GM18499 (cell line): ENCODE data around the gene USP32.

Experiments
- ATAC-seq: cut with Tn5 transposase; IDR thresholded peaks from one replicate; pipeline ENCODE4 v1.9.1; 2021; ENCODE audit warnings: moderate number of reproducible peaks; ENCODE audit not compliant: insufficient read depth, unreplicated experiment

USP32 gene

DNA sequence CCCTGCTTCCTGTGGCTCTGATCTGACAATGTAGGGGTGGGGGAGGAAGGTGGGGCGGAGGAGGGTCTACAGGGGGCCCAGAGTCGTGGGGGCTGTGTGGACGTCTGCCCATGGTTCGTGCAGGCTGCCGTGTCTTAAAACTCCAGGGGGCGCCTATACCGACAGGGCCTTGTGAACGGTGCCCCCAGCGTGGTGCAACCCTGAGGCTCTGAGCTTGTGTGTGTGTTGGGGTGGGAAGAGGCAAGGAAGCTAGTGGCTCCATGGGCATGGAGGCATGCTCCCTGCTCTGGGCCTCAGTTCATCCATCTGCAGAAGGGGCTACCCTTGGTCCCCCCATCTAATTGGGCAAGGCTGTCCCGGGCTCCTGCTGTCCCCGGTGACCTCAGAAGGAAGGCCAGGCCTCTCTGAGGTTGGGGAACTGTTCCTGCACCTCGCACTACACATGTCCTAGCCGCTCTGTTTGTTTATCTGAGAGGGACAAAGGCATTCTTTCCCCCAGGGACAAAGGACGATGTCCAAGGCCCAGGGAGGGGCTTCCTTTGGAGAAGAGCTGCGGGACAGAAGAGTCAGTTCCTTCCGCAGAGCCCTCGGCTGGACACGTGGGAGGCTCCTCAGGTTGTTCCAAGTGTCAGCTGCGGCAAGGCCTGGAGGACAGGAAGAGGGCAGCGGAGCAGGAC, 228.7 kb downstream of the USP32 start:
- ATAC-seq = no peak

DNA sequence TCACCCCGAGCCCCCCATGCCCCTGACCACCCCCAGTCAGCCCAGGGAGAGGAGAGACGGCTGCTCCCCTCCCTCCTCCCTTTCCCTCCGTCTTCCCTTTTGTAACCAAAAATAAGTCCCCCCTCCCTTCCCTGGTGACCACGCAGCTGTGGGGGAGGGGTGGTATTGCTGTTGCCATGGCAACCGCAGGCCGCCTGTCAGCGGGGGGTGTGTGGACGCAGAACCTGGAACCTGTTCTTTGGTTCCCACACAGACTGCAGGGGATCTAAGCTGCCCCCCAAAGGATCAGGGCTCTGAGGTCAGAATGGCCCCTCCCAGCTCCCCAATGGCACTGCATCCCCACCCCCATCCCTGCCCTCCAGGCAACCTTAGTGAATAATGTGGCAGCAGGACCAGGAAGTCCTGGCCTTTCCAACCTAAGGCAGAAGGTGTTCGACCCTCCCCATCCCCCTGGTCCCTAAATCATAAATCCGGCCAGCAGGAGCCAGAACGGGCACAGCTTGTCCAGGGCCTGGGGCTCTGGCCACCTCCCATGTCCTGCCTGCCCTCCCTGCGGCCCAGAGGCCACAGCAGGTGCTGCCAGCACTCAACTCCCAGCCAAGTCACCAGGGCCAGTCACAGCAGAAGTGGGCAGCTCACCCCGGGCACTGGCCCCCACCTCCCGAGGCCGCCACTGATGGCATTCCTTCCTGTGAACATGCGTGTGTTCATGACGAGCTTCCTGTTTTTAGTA, 230.2 kb downstream of the USP32 start:
- ATAC-seq = no peak

DNA sequence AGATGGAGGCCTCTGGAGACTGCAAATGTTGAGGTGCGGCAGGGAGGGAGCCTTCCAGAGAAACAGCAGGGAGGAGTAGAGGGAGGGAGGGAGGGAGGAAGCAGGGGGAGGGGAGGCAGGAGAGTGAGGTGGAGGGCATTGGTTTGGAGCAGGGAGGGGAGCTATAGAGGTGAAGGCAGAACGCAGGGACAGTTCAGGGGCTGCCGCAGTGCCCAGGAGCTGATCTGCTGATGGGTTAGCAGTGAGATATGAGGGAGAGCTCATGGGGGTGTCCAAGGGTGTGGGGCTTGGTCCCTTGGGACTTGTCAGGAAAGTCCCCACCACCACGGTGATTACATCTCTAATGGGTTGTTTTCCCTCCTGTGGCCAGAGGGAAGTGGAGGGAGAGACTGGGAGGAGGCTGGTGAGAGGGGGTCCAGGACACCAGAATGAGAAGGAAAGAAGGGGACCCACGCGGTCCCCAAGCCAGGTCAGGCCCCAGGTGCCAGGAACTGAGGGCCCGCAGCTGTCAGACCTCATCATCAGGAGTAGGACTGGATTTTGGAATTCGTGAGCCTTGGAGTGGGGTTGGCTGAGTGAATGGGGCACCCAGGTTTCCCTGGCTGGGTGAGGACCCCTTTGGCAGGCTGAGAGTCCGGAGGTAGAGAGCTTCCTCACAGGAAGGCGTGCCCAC, 231.0 kb downstream of the USP32 start:
- no peak for ATAC-seq

DNA sequence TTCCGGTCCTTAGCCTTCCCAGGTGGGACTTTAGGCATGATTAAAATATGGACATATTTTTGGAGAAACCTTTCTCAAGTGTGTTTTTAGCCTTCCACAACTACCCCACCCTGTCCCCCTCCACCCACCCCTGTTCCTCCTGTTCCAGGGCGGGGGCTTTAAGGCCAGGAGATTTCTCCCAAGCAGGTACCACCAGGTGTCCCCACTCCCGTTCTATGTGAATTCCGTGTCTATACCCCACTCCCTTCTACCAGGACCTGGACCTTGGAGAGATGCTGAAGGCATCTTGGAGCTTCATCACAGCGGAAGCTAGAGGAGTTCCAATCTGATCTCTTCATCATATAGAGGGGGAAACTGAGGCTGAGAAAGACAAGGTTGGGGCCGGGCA, 232.5 kb downstream of the USP32 start:
- ATAC-seq = no peak

DNA sequence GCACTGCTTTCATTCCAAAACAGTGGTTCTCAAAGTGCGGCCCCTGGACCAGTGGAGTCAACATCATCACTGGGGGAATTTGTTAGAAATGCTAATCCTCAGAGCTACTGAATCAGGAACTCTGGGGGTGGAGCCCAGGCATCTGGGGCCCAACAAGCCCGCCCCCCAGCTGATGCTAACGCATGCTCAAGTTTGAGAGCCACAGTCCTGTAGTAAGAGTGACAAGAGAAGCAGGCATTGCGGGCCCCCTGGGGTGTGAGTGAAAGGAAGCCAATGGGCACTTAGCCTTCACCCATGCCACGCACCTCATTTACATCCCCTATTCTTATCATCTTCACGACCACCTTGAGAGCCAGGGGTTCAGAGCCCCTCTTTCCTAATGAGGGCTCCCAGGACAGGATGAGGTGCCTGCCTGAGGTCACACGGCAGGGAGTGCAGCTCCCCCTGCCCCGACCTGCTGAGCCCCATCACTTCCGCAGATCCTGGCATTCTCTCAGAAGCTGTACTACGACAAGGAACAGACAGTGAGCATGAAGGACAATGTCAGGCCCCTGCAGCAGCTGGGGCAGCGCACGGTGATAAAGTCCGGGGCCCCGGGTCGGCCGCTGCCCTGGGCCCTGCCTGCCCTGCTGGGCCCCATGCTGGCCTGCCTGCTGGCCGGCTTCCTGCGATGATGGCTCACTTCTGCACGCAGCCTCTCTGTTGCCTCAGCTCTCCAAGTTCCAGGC, 233.0 kb downstream of the USP32 start:
- no peak for ATAC-seq

DNA sequence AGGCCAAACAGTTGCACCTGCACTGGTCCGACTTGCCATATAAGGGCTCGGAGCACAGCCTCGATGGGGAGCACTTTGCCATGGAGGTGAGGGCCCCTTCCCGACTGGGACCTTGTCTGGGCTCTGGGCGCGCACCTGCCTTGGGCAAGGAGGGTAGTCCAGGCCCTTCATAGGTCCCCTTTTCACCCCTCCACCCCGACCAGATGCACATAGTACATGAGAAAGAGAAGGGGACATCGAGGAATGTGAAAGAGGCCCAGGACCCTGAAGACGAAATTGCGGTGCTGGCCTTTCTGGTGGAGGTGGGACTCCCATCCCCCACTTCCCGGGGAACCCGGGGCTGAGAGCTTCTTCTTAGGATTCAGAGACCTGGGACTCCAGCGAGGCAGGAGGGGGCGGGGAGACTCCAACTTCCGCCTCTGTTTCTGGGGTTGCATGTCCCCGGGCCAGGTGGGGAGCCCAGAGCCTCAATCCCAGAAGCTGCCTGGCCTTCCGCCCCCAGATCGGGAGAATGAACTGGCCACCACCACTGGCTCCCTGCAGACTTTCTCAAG, 234.4 kb downstream of the USP32 start:
- ATAC-seq = no peak

DNA sequence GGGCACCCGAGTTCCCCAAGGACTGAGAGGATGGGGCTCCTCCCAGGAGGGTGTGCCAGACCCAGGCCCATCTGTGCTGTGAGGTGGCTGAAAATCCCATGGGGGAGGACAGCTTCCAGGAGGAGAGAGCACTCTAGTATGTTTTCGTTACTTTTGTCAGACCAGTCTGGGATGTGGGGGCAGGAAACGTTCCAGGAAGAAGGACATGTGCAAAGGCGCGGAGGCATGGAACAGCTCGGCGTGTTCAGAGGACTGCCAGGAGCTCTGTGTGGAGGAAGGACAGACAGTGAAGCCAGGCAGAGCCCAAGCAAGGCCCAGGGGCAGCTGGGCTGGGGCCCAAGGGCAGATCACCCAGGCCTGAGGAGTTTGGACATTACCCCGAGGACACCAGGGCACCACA, 235.2 kb downstream of the USP32 start:
- ATAC-seq = no peak

DNA sequence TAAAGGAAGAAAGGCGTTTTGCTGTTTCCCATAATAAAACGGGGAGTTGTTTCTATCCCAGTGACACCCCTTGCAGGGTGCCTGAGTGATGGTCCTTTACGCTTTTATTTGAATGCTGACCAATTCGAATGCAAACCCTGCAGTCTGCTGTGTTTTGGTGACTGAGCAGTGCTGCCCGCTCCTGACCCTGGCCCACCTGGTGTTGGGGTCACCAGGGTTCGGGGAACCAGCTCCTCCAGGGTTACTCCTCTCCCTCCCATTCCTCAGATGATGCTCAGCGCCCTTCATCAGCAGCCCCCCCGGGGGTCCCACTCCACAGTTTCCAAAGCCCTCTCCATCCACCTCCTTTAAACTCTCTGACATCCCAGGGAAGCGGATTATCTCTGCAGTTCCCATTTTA, 236.1 kb downstream of the USP32 start:
- no peak for ATAC-seq

DNA sequence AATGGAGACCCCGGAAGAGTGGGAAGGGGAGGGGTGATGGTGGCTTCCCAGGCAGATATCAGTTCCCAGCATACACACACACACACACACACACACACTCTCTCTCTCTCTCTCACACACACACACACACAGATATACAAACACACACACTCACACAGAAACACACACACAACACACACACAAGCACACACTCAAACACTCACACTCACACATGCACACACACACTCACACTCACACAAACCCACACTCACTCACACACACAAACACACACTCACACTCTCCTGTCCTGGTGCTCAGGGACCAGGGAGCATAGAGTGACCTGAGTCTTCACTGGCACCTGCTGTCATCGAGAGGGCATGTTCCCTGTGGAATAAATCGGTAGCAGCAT, 236.5 kb downstream of the USP32 start:
- ATAC-seq = no peak

DNA sequence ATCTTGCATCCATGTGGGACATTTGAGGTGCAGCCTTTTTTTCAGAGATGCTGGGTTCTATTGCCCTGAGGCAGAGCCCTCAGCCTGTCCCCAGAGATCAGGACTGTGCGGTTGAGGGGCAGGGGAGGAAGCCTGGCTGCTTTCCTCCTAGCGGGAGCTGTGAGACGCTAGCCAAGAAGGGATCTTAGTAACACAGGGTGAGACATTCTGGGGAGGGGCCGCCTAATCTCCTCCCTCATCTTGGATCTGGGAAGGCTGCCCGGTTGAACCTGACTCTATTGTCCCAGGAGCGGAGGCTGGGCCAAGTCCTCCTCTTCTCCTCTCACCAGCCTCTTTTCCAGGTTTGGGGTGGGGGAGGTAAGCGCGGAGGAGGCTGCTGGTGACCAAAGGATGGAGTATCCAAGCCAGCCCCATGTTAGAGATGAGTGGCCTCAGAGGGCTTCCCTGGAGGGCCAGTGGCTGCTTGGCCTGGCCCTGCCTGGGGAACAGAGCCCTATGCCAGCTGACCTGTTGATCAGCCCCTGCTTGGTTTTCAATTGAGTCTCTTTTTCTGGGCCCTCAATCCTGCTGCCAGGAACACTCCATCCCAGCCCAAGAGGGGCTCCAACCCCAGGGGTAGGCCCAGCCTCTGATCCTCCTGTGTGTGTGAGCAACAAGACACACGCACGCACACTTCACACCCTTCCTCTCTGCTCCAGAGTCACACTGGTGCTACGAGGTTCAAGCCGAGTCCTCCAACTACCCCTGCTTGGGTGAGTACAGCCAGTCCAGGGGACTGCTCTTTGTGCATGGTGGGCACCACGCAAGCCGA, 237.1 kb downstream of the USP32 start:
- no peak for ATAC-seq

DNA sequence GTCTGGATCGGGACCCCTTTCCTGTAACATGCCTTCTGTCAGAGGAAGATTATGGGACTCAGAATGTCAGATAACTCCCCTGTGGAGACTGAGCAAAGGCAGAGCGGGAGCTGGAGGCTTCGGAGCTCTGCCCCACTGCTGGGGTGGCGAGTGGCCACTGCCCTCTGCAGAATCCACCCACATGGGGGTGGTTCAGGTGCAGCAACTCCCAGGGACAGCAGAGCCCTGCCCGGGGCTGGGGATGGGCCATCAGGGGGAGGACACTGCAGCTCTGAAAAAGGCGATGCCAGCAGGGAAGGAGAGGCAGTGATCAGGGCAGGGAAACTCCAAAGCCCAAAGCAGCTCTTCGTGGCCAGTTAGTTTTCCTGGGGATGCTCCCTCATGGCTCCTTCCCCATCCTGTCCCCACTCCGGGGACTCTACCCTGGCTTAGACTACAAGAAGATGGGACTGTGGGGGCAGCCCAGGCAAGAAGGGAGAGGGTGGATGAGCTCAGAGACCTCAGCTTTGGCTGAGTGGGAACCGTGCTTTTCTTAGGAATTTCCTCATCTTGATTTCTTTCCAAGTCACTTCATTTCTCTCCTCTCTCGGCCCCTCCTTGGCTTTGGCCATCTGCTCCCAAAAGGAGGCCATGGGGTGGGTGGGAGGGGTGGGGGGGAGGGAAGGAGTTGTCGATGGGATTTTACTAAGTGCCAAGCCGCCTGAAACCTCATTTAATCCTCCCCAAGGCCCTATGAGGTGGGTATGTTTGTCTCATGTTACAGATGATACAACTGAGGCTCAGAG, 238.1 kb downstream of the USP32 start:
- no peak for ATAC-seq

DNA sequence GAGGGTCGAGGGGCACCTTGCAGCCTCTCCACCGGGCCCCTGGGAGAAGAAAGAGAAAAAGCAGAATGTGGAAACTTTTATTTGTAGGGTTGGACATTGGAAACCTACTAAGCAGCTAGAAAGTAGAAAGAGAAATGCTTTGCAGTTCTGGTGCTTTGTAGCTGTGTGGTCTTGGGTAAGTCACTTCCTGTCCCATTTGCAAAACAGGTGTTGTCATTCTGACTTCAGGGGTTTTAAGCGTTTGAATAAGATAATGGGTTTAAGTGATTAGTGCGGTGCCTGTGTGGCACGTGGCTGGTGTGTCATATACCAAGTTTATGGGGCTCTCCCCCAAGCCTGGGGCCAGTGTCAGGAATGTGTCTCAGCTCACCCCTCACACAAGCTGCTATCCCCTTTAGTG, 240.6 kb downstream of the USP32 start:
- no peak for ATAC-seq

DNA sequence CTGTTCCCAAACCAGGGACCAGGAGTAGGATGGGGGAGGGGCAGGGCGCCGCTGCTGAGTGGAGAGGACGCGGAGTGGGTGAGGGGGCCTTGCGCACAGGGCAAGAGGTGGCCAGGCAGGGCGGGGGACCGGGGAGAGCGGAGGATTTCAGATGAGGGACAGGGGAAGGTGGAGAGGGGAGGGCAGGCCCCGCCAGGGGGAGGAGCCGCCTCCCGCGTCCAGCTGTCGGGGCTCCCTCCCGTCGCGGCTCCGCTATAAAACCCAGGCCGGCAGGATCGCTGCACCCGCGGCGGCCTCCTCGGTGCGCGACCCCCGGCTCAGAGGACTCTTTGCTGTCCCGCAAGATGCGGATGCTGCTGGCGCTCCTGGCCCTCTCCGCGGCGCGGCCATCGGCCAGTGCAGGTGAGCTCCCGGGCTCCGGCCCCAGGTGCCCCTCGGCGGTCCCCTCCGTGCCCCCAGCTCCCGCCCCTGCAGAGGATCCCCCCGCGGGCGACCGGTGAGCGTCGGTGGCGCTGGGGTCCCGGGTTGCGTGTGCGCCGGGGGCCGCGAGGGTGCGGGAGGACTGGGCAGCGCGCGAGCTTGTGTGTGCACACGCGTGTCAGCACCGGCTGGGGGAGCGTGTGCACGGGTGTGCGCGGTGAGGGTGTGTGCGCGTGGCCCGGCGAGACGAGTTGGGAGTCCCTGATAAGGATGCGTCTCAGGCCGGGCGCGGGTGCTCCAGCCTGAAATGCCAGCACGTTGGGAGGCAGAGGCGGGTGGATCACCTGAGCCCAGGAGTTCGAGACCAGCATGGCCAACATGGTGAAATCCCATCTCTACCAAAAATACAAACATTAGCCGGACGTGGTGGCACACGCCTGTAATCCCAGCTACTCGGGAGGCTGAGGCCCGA, 242.0 kb downstream of the USP32 start, which contains the start of gene CA4:
Gene CA4, plus strand, starts transcription at position 283 of the 892 bp plus-strand sequence. Its CDS starts 62 bp downstream, at position 345.
- ATAC-seq = no peak

DNA sequence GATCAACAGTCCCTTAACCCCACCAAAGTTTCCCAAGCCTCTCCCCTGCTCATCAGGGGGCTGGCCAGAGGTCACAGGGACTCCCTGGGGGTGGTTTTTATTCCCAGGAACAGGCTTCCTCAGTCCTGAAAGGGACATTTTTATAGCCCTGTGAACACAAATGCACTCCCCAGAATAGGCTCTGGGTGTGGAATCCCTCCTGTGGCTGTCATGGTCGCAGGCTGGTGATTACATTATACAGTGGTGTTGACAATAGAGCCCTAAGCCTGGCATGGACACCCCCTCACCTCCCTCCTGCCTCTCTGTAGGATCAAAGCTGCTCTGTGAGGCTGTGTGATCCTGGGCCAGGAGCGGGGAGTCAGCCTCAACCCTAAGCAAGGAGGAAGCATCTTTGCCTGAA, 243.6 kb downstream of the USP32 start:
- ATAC-seq = no peak

DNA sequence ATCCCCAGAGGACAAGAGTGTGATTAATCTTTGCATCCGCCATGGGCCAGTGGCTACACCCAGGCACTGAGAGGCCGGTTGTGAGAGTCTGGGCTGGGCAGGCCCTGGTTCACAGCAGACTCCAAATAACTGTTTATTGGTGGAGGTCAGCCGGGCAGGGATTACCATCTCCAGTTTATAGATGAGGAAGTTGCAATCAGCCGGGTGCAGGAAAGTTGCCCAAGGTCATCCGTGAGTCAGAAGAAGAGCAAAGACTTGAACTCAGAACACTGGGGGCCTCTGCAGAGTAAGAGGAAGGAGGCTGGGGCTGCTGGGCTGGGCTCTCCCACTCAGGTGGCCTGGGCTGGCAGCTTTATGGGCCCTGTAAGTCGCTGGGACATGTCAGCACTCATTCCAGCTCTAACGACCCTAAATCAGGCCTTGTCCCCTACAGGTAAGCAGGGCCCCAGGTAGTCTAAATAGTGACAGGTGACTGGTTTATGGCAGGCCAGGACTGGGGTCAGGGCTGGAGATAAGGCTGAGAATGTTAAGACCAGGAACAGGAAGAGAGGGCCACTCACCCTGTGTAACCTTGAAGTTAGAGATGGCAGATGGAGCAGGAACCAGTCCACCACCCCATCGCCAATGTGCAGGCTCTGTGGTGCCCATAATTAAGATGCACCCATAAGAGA, 244.2 kb downstream of the USP32 start:
- ATAC-seq = no peak

DNA sequence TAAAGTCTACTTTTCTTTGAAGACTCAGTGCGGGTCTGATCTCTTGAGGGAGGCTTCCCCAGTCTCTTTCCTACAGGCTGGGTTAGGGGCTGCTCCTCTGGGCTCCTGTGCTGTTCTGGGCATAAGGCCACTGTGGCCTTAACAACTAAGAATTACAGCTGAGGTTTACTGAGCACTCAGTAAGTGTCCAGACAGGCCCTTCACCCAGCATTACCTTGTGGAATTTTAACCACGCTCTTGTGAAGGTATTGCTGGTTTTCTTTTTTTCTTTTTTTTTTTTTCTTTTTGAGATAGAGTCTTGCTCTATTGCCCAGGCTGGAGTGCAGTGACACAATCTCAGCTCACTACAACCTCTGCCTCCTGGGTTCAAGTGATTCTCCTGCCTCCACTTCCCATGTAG, 245.7 kb downstream of the USP32 start:
- no peak for ATAC-seq
